GM19395 (cell line): Measurements from ENCODE around the gene BASP1.
"Not testable (repeated sequence)": the region's sequence is repeated elsewhere in the genome, so short reads cannot be mapped to it uniquely, and the experiment has no call there.

ENCODE experiments used
- ATAC-seq: cut with Tn5 transposase; IDR thresholded peaks from one replicate; pipeline ENCODE4 v1.9.1; 2021; ENCODE audit warnings: mild to moderate bottlenecking, moderate library complexity; ENCODE audit not compliant: unreplicated experiment

BASP1 gene

DNA sequence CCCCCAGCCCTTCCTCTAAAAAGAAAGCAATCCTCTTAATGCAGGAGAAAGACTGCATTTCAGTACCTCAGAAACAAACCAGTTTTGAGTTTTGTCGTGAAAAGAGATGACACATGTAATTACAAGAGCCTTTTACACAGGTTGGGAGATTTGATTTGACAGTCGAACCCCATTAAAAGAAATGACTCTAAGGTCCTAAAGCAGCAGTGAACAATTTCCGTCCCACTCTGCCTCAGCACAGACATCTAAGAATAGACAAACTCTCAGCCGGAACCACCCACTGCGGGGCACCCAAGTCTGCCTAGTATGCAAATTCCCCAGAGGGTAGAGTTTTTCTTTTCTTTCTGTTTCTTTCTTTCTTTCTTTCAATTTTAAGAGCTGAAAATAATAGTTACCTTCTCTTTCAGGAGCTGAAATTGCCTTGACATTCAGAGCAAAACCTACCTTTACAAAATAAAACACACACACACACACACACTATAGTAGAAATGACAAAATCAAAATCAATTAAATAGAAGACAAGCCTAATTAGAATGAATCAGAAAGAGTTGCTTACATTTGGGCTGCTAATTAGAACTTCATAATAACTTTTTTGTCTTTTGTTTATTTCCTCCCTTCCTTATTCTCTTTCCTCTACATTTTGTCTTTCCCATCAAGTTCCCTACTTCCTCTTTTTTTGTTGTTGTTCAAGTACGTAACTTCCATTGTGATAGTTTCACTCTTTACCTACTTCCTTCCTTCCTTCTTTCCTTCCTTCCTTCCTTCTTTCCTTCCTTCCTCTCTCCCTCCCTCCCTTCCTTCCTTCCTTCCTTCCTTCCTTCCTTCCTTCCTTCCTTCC is 65.1 kb downstream of the BASP1 start:
- ATAC-seq: peak; percentile 98

DNA sequence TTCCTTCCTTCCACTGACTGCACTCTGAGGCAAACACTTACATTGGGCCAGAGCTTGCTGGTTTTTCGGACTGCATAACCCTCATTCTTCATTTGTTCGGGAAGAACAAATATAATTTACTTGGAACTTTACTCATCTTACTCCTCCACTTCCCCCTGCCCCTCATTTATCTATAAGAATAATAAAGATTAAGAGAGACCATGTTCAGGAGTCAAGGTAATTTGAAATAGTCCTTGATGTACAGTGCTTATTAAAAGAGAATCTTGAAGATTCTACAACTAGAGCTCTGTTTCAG is 65.6 kb downstream of the BASP1 start:
- no peak for ATAC-seq

DNA sequence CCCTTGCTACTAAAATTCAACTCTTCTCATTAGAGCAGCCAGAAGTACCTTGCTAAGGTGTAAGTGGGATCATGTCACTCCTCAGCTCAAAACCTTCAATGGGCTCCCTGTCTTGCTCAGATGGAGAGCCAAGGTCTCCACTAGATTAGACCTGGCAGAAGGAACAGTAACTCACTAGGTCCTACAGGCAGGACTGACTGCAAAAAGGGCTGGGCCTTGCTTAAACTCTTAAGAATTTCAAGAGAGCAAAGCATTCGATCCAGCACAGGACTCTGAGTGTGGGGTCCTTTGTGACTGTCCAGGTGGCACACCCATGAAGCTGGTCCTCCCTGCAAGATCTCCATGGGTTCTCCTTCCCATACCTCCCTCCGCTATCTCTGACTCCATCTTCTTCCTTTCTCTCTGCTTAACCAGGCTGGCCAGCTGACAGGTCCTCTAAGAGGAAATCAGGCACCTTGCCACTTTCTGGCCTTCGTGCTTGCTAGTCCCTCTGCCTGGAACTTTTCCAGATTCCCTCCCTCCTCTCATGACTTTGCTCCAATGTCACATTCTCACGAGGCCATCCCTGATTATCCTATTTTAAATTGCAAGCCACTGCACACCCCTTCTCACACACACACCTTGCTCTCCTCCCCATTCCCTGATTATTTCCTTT is 70.2 kb downstream of the BASP1 start:
- ATAC-seq: no peak

DNA sequence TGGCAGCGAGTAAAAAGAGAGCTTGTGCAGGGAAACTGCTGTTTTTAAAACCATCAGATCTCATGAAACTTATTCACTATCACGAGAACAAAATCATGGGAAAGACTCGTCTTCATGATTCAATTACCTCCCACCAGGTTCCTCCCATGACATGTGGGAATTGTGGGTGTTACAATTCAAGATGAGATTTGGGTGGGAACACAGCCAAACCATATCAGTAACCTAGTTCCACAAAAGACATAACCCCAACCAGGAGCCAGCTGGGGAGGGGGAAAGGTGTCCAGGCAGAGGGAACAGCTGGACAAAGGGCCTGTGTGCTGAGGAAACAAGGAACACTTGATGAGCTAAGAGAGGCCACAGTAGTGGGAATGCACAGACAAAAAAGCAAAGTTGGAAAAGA is 71.1 kb downstream of the BASP1 start:
- no peak for ATAC-seq

DNA sequence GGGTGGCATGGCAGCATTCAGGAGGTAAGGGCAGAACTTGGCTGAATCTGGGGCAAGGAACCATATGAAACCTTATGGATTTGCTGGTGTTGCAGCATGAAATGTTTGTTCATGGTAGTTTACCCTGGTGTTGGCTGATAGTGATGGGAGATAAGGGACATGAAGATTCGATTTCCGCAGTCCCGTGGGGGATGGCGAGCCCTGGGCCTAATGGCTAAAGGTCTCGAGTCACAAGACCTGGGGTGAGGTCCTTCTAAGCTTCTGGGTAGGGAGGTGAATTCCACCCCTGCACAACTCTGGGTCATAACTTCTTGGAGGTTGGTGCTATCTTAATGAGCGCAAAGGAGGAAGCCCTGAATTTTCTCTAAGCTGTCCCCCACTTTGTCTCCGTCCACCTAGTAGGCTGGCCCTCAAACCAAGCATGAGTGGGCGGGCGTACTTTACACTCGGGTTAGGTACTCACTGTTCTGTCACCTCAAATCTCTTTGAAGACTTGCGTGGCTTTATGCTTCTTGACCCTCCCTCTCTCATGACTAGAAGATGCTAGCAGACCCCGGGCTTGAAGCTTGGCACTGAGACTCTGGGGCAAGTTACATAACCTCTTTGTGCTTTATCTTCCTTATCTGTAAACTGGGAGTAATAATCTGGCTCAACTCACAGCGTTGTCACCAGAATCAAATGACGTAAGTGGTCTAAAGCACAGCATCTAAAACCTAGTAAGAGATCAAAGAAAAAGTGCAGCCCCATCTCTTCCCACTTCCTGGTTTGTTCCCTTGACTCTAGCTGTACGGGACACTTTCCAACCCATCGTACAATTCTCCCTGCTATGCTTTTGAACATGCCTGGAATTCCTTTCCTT is 72.5 kb downstream of the BASP1 start:
- no peak for ATAC-seq

DNA sequence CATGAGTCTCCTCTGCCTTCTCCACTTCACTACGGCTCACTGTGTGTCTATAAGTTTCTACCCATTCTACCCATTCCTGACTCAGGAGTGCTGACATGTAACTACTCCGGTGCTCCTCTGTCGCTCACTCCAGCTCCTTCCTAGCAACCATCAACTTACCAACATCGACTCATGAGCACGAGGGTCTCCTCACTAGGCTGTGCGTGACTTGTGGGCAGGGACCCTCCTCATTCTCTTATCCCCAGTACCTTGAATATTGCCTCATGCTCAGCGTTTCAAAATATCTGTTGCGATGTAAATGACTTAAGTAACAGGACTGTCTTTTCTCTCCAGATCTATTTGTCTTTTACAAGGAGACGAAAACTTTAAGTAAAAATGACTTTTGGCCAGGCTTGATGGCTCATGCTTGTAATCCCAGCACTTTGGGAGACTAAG is 73.1 kb downstream of the BASP1 start:
- ATAC-seq: no peak

DNA sequence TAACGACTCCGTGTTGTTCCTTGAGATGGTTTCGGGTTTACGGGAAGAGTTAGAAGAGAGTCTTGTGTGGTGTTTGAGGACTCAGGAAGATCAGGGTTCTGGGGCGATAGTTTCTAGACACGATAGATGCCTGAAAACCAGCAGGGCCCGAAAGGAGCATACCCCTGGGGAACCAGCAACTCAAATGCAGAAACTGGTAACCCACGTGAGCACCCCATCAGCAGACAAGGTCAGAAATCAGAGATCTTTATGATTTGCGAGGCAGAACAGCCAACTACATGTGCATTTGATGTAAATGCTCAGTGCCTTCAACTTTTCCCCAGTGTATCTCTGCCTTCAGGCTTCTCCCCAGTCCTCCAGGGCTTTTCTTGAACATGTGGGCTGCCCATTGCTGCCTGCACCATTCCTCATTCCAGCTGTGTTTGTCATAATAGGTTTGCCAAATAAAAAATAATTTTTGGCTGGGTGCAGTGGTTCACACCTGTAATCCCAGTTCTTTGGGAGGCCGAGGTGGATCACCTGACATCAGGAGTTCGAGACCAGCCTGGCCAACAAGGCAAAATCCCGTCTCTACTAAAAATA is 75.1 kb downstream of the BASP1 start:
- ATAC-seq: no peak

DNA sequence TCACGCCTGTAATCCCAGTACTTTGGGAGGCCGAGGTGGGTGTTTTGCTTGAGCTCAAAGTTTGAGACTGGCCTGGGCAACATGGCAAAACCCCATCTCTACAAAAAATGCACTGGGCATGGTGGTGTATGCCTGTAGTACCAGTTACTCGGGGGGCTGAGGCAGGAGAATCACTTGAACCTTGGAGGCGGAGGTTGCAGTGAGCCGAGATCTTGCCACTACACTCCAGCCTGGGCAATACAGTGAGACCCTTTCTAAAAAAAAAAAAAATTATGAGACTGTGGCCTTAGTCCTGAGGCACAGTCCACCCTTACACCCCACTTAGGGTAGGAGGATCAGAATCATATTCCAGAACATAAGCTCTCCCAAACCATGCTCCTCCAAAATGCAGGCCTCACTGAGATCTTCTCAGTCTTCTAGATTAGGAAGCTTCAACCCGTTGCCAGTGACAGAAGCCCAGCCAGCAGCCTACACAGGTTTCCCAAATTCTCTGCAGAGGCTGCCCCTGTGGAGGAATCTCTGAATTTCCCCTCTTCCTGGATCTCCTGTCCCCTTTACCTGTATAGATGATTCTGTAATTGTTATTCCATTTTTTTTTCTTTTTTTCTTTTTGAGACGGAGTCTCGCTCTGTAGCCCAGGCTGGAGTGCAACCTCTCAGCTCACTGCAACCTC is 77.3 kb downstream of the BASP1 start:
- no peak for ATAC-seq

DNA sequence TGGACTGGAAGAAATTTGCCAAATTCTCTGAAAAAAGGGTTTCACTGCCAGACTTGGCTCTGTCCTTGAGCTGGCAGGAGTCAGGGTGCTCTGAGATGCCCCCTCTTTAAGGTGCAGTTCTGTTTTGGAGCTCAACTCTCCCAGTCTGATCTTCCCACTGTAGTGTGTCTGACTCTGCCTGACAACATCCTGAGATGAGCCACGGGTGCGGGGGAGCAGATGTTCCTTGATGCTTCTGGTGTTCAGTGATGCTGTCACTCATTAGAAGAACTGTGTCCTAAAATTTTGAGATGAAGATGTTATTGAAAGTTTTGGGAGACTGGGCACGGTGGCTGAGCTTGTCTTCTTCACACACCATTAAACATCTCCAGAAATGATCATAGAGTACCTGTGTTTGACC is 78.2 kb downstream of the BASP1 start:
- no peak for ATAC-seq

DNA sequence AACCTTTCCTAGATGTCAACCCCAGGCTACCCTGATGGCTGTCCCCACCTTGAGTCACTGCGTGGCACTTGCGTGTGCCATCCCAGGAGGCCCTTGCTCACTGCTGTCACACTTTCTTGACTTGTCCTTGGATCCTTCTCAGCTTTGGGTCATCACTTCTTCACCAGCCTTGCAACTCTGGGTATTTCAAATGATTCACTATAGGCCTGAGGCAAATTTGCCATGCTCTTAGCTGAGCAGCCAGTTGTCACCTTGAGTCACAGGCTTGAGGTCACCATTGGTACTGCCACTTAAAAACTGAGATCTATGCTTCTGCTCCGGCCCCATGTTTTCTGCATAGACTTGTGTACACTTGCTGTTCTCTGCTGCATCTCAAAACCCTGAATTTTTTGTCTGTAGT is 84.7 kb downstream of the BASP1 start:
- no peak for ATAC-seq

DNA sequence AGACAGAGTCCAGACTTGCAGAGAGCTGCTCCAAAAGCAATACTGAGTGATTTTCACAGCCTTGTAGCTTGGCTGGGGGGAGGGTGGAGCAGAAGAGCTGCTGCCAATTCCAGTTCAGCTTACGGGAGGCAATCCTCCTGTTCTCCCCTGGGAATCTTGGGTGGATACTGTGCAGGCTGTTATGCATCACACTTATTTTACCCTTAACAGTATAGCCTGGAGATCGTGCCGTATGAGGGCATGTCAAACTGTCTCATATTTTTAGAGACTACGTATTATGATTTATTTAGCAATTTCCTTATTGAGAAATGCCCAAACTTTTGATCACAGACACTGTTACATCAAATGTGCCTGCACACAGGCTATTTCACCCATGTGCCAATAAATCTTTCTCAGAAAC is 85.2 kb downstream of the BASP1 start:
- no peak for ATAC-seq

DNA sequence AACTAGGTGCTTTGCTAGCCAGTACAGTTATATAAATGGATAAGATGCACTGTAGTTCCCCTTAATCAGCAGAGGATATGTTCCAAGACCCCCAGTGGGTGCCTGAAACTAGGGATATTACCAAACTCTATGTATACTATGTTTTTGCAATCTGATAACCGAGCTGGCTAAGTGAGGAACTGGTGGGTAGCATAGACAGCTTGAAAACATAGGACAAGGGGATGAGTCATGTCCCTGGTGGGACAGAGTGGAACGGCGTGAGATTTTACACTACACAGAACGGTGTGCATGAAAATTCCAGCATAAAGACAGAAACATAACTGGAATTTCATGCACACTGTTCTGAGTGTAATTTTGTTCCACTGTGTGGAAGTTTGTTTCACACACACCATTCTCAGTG is 86.9 kb downstream of the BASP1 start:
- ATAC-seq: no peak

DNA sequence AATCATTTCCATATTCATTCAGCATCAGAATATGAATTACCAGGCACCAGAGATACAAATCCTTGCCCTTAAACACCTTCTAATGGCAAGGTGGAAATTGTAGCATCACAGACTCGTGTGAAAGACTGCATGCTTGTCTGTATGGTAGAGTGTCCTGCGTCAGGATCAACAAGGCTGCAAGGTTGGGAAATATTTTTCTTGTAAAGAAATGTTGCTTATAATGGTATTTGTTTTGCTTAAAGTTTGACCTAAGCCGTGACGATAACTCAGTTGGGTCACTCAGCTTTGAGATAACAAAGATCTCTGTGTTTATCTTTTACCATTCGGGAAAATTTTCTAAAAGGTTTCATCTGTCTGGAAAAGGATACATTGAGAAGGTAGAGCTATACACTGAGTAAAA is 87.6 kb downstream of the BASP1 start:
- ATAC-seq: no peak

DNA sequence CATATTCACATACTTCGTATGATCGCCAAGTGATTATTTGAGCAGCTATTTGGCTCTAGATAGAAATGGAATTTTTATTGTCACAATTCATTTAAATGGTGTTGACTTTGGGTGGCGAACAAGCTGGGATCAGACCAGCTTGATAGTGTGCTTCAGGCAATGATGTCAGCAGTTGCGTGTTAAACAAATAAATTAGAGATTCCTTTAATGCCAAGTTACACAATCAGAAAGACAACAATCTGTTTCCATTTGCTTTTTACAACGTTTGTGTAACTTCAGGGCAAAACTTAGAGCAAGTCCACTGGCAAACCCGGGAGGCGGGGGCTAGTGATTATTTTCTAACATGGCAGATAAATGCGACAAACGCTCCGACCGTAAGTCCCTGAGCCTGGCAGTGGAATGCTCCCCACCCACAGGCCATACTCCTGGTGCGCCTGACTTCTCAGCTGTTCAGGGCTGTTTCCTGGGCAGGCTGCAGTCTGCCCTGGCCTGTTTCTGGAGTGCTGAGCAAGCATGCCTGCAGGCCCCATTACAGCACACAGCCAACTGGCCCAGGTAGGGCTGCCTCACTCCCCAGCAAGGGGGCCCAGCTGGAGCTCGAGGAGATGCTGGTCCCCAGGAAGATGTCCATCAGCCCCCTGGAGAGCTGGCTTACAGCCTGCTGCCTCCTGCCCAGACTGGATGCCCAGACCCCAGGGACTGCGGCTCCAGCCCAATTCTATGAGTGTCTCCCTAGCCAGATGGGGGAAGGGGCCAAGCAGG is 88.7 kb downstream of the BASP1 start:
- ATAC-seq: no peak

DNA sequence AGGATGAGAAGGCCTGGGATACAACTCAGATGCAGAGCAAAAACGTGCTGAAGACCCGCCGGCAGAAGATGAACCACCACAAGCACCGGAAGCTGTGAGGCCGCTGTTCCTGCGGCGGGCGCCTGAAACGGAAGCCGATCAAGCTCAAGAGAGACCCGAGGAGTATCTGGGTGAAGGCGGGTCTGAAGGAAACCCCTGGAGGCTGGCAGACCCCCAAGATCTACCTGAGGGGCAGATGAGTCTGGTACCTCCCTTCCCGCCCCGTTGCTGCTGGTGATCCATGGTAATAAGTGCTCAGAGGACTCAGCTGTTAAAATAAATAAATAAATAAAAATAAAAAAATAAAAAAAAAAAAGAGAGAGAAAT is 89.3 kb downstream of the BASP1 start:
- no peak for ATAC-seq

DNA sequence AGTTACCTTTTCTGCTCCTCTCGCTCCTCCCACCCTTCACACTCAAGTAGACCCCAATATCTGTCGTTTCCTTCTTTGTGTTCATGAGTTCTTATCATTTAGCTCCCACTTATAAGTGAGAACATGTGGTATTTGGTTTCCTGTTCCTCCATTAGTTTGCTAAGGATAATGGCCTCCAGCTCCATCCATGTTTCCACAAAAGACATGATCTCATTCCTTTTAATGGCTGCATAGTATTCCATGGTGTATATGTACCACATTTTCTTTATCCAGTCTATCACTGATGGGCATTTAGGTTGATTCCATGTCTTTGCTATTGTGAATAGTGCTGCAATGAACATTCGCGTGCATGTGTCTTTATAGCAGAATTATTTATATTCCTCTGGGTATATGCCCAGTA is 90.0 kb downstream of the BASP1 start:
- not testable (repeated sequence) for ATAC-seq

DNA sequence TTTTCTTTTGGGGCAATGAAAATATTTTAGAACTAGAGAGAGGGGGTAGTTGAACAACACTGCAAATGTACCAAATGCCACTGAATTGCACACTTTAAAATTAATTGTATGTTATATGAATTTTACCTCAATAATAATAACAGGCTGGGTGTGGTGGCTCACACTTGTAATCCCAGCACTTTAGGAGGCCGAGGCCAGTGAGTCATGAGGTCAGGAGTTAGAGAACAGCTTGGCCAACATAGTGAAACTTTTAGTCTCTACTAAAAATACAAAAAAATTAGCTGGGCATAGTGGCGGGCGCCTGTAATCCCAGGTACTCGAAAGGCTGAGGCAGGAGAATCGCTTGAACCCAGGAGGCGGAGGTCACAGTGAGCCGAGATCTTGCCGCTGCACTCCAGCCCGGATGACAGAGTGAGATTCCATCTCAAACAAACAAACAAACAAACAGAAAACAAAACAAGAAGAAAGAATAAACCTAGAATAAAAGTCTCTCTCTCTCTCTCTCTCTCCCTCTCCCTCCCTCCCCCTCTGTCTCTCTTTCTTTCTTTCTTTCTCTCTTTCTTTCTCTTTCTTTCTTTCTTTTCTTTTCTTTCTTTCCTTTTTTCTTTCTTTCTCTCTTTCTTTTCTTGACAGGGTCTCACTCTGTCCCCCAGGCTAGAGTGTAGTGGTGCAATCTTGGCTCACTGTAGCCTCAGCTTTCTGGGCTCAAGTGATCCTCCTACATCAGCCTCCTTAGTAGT is 91.1 kb downstream of the BASP1 start:
- no peak for ATAC-seq

DNA sequence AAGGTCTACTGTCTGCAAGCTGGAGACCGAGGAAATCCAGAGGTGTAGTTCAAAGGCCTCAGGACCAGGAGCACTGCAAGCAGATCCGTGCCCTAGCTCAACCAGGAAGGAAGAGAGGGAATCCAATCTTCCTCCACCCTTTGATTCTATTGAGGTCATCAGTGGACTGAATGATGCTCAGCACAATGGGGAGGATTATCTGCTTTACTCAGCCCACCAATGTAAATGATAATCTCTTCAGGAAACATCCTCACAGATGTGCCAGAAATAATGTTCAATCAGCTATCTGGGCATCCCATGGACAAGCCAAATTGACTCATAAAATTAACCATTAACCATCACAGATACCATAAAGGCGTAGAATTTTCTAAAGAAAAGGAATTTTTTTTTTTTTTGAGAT is 92.0 kb downstream of the BASP1 start:
- ATAC-seq: no peak

DNA sequence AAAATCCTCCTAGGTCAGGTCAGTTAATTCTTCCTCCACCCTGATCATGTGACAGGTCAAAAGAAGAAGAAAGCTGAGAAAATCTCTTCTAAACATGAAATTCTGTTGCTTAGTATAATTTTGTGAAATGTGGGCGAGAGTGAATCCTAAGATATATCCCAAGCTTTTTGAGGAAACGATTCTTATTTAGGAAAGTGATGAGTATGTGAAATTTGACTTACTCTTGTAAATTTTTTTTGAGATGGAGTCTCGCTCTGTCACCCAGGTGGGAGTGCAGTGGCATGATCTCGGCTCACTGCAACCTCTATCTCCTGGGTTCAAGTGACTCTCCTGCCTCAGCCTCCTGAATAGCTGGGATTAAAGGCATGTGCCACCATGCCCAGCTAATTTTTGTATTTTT is 93.1 kb downstream of the BASP1 start:
- not testable (repeated sequence) for ATAC-seq

DNA sequence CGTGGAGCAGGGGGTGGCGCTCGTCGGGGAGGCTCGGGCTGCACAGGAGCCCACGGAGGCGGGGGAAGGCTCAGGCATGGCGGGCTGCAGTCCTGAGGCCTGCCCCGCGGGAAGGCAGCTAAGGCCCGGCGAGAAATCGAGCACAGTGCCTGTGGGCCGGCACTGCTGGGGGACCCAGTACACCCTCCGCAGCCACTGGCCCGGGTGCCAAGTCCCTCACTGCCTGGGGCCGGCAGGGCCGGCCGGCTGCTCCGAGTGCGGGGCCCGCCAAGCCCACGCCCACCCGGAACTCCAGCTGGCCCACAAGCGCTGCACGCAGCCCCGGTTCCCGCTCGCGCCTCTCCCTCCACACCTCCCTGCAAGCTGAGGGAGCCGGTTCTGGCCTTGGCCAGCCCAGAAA is 94.4 kb downstream of the BASP1 start:
- not testable (repeated sequence) for ATAC-seq
